HFFc6 (cell line): ENCODE measurements around the gene FAM222B. TPM values are rescaled to one million over a fixed set of nuclear protein-coding genes. Genes with fewer than 3 reads are reported as not detected.
"Not testable (repeated sequence)": the region's sequence is repeated elsewhere in the genome, so short reads cannot be mapped to it uniquely, and the experiment has no call there.

Experiments used
- DNase-seq: peaks from one replicate; pipeline ENCODE4 v3.0.0-alpha.2; 2018
- H3K27ac Mint-ChIP-seq: 2 replicates; pipeline ENCODE4 v1.8.0; 2020; ENCODE audit warnings: mild to moderate bottlenecking, mixed read lengths
- H3K27me3 Mint-ChIP-seq: 2 replicates; pipeline ENCODE4 v1.8.0; 2021; ENCODE audit warnings: mild to moderate bottlenecking, moderate library complexity, mixed read lengths; ENCODE audit not compliant: insufficient read depth
- H3K36me3 Mint-ChIP-seq: 2 replicates; pipeline ENCODE4 v1.8.0; 2021; ENCODE audit warnings: low read depth, mixed read lengths
- H3K4me1 Mint-ChIP-seq: 2 replicates; pipeline ENCODE4 v1.8.0; 2020; ENCODE audit warnings: low read depth, mixed read lengths
- H3K4me3 Mint-ChIP-seq: 2 replicates; pipeline ENCODE4 v1.8.0; 2020; ENCODE audit warnings: mild to moderate bottlenecking, moderate library complexity, mixed read lengths
- H3K9me3 Mint-ChIP-seq: 2 replicates; pipeline ENCODE4 v1.8.0; 2020; ENCODE audit warnings: mild to moderate bottlenecking, mixed read lengths
- CTCF ChIP-seq: fragments of 200-600 bp; sonication (generic); IDR thresholded peaks from 2 replicates; pipeline ENCODE4 v1.5.0; 2021; ENCODE audit warnings: antibody characterized with exemption, mild to moderate bottlenecking
- total RNA-seq, 6 experiments: library from RNA; stranded (reverse); fragmentation: NEBNext Ultra II Directional; extraction: Animal tissue kit (Norgen Biotek cat#: 25700); gene quantifications; 2 replicates in 1 of 6; 3 replicates in 5 of 6; pipeline ENCODE4 v1.2.3, GENCODE V29; 2021

The FAM222B gene
- total RNA-seq, 6 experiments from 2014 or later: 14.5 to 17.2 (median 16.6) TPM

GRCh38 chr17:28724500-28725165, 118.0 kb downstream of the FAM222B start:
- H3K36me3 Mint-ChIP-seq: peaks cover 36% of the 10 kb centered on the region

GRCh38 chr17:28723836-28724499, 118.6 kb downstream of the FAM222B start:
- Mint-ChIP-seq H3K36me3 (peaks cover 34% of the 10 kb centered on the region), H3K4me1 (peaks cover 70% of the 10 kb centered on the region), H3K27ac (peak overlapping the region; percentile 96), H3K27me3 (peaks cover 29% of the 10 kb centered on the region), H3K4me3 (peak overlapping the region; percentile 95)
- not testable (repeated sequence) for DNase-seq, H3K9me3 Mint-ChIP-seq

More at GRCh38 chr17:28724500-28725165, 118.0 kb downstream of the FAM222B start:
- Mint-ChIP-seq H3K27me3 (peaks cover 29% of the 10 kb centered on the region), H3K4me3 (peak overlapping the region; percentile 95), H3K27ac (peak overlapping the region; percentile 96), H3K9me3 (peaks cover 8% of the 10 kb centered on the region; the same call in 1 of the 2 replicates), H3K4me1 (peaks cover 67% of the 10 kb centered on the region)
- TF ChIP-seq CTCF: no peak
- DNase-seq: no peak

GRCh38 chr17:28723159-28723835, 119.3 kb downstream of the FAM222B start:
- Mint-ChIP-seq H3K27me3 (peaks cover 29% of the 10 kb centered on the region), H3K9me3 (peaks cover 8% of the 10 kb centered on the region; the same call in 1 of the 2 replicates), H3K4me3 (peak overlapping the region; percentile 28), H3K4me1 (peaks cover 73% of the 10 kb centered on the region), H3K36me3 (peaks cover 32% of the 10 kb centered on the region), H3K27ac (peak overlapping the region; percentile 96)
- DNase-seq: no peak
- no peak for TF ChIP-seq CTCF

GRCh38 chr17:28722417-28723158, 120.0 kb downstream of the FAM222B start:
- DNase-seq: no peak
- peaks cover 8% of the 10 kb centered on the region; the same call in 1 of the 2 replicates for H3K9me3 Mint-ChIP-seq
- H3K36me3 Mint-ChIP-seq: peaks cover 32% of the 10 kb centered on the region
- peak overlapping the region; percentile 96 for H3K27ac Mint-ChIP-seq
- H3K4me1 Mint-ChIP-seq: peaks cover 71% of the 10 kb centered on the region
- peak overlapping the region; percentile 100 for H3K4me3 Mint-ChIP-seq
- peaks cover 29% of the 10 kb centered on the region for H3K27me3 Mint-ChIP-seq
- TF ChIP-seq CTCF: no peak

GRCh38 chr17:28720997-28721329, 121.6 kb downstream of the FAM222B start:
- not testable (repeated sequence) for DNase-seq, H3K9me3 Mint-ChIP-seq
- peak overlapping the region; percentile 100 for H3K4me3 Mint-ChIP-seq
- peaks cover 20% of the 10 kb centered on the region for H3K27me3 Mint-ChIP-seq
- H3K4me1 Mint-ChIP-seq: peaks cover 75% of the 10 kb centered on the region
- H3K27ac Mint-ChIP-seq: peak overlapping the region; percentile 91
- peaks cover 32% of the 10 kb centered on the region for H3K36me3 Mint-ChIP-seq

- peak overlapping the region; percentile 100 for H3K4me3 Mint-ChIP-seq
- peak overlapping the region; percentile 91 for H3K27ac Mint-ChIP-seq
- H3K36me3 Mint-ChIP-seq: peaks cover 37% of the 10 kb centered on the region
- no peak for DNase-seq
- H3K27me3 Mint-ChIP-seq: peaks cover 15% of the 10 kb centered on the region
- H3K4me1 Mint-ChIP-seq: peaks cover 77% of the 10 kb centered on the region
- peak; percentile 62 for TF ChIP-seq CTCF
- peaks cover 8% of the 10 kb centered on the region; the same call in 1 of the 2 replicates for H3K9me3 Mint-ChIP-seq
Observed at GRCh38 chr17:28720247-28720996, 122.2 kb downstream of the FAM222B start.
